ENCODE measurements around the gene HS3ST3A1. TPM values are rescaled to one million over a fixed set of nuclear protein-coding genes. Genes with fewer than 3 reads are reported as not detected.

The HS3ST3A1 gene
- total RNA-seq, 1 donor from 2014 or later = 14.7 TPM

DNA sequence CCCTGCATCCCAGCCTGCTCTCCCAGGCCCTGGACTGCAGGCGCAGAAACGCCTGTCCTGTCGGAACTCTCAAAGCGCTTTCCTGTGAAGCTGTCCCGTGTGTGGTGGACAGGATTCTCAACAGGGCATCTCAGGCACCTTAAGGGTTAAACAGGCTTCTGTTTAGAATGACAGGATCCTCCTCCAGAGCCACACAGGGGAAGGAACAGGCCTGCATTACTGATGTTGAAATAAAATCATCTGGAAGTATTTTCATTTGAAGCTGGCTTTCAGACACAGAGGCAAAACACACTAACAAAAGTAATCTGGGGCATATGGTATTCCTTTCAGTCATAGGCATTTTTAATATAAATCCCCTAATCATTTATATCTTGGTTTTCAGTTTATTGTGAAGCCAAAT is 7.4 kb downstream of the HS3ST3A1 start:
- Mint-ChIP-seq H3K9me3 (no peaks in the 10 kb centered on the region), H3K4me3 (no peak overlapping the region), H3K4me1 (peaks cover 81% of the 10 kb centered on the region), H3K27me3 (ENCODE audit: low read depth) (no peaks in the 10 kb centered on the region), H3K27ac (ENCODE audit: unreplicated experiment) (no peak overlapping the region), H3K36me3 (ENCODE audit: low read depth) (peaks cover 3% of the 10 kb centered on the region)
- DNase-seq (ENCODE audit: low read depth, low spot score) = no peak
- TF ChIP-seq, protein P1, sequence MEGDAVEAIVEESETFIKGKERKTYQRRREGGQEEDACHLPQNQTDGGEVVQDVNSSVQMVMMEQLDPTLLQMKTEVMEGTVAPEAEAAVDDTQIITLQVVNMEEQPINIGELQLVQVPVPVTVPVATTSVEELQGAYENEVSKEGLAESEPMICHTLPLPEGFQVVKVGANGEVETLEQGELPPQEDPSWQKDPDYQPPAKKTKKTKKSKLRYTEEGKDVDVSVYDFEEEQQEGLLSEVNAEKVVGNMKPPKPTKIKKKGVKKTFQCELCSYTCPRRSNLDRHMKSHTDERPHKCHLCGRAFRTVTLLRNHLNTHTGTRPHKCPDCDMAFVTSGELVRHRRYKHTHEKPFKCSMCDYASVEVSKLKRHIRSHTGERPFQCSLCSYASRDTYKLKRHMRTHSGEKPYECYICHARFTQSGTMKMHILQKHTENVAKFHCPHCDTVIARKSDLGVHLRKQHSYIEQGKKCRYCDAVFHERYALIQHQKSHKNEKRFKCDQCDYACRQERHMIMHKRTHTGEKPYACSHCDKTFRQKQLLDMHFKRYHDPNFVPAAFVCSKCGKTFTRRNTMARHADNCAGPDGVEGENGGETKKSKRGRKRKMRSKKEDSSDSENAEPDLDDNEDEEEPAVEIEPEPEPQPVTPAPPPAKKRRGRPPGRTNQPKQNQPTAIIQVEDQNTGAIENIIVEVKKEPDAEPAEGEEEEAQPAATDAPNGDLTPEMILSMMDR (conservative IDR thresholded peaks at IDR 0.05) = no peak

DNA sequence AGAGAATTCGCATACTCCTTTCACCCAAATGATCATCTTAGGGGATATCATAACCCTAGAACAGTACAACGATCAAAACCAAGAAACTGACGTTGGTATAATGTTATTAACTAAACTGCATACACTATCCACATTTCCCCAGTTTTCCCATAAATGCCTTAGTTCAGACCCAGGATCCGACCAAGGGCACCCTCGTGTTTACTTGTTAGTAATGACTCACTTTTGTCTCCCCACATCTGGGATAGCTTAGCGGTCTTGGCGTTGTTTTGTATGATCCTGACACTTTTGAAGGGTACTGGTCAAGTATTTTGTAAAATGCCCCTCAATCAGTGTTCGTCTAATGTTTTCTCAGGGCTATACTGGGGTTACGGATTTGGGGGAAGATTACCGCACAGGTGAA is 8.0 kb downstream of the HS3ST3A1 start:
- no peak overlapping the region for H3K27ac Mint-ChIP-seq (ENCODE audit: unreplicated experiment)
- H3K4me1 Mint-ChIP-seq = peaks cover 76% of the 10 kb centered on the region
- peaks cover 8% of the 10 kb centered on the region for H3K36me3 Mint-ChIP-seq (ENCODE audit: low read depth)
- no peaks in the 10 kb centered on the region for H3K9me3 Mint-ChIP-seq
- DNase-seq (ENCODE audit: low read depth, low spot score) = no peak
- no peaks in the 10 kb centered on the region for H3K27me3 Mint-ChIP-seq (ENCODE audit: low read depth)
- TF ChIP-seq, protein P1 (conservative IDR thresholded peaks at IDR 0.05) = no peak
- no peak overlapping the region for H3K4me3 Mint-ChIP-seq

DNA sequence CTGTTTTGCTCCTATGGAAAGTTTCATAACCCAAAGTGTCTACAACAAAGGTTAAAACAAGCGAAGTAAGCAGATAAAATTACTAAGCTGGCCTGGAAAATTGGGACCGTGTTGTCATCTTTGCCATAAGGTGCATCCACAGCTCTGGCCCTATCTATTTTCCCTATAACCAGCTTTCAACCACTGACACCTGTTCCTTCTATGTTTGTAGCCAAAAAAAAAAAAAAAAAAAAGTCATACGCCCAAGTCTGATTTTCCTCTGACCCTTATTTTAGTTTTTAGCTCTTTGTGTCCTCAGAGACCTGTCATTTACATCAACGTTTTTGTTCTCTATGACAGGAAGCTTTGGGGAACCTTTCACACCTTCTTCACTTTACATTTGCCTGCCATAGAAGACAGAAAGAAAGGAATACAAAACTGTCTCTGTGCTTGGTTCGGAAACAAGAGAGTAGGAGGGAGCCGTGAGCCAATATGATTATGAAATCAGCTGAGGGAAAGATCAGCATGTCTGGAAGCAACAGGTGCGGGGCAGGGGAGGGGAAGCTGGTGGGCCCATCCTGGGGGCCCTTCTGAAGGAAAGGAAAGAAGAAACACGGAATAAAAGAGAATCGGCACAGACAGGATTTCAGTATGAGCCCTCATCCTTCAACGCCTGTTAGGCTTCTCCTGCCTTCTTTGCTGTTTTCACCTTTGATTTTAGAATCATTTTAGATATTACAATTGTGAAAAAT is 8.5 kb downstream of the HS3ST3A1 start:
- no peak overlapping the region for H3K27ac Mint-ChIP-seq (ENCODE audit: unreplicated experiment)
- H3K4me1 Mint-ChIP-seq = peaks cover 70% of the 10 kb centered on the region
- H3K27me3 Mint-ChIP-seq (ENCODE audit: low read depth) = no peaks in the 10 kb centered on the region
- H3K9me3 Mint-ChIP-seq = peaks cover 2% of the 10 kb centered on the region
- no peak for DNase-seq (ENCODE audit: low read depth, low spot score)
- TF ChIP-seq, protein P1 (conservative IDR thresholded peaks at IDR 0.05) = no peak
- H3K36me3 Mint-ChIP-seq (ENCODE audit: low read depth) = peaks cover 10% of the 10 kb centered on the region
- H3K4me3 Mint-ChIP-seq = no peak overlapping the region

DNA sequence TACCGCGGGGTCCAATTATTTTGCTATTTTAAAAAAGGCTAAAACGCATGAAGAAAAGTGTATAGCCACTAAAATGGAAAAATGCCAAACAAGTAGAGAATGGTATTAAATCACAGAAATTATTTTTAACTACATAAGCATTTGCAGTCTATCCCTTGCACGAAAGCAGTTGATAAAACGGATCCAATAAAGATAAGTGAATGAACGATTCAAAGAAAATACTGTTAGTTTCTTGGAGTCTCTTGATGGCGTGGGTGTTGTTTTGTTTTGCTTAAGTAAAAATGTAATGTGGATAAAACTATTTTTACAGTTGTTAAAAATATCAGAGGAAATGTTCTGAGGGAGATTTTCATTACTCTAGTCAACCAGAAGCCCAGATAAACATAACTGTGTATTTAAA is 9.3 kb downstream of the HS3ST3A1 start:
- TF ChIP-seq, protein P1 (conservative IDR thresholded peaks at IDR 0.05) = no peak
- Mint-ChIP-seq H3K27ac (ENCODE audit: unreplicated experiment) (no peak overlapping the region), H3K4me1 (peaks cover 64% of the 10 kb centered on the region), H3K4me3 (no peak overlapping the region), H3K9me3 (peaks cover 4% of the 10 kb centered on the region), H3K36me3 (ENCODE audit: low read depth) (peaks cover 12% of the 10 kb centered on the region), H3K27me3 (ENCODE audit: low read depth) (no peaks in the 10 kb centered on the region)
- DNase-seq (ENCODE audit: low read depth, low spot score) = no peak

DNA sequence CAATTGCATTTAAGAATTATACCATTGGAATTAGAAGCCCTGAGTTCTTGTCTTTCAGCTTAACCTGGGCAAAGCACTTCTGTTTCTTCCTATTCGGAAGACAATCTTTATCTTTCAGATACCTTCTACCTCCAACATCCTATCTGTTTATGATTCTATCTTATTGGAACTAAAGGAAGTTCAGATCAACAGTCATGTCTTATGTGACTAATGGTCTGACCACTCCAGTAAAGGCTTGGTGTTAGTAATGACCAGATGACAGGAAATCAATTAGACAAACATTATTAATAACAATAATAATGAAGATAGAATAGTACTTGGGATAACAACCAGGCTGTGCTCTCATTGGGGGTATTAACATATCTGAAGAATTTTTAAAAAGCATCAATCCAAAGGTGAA is 11.3 kb downstream of the HS3ST3A1 start:
- no peak overlapping the region for H3K27ac Mint-ChIP-seq (ENCODE audit: unreplicated experiment)

More for the DNA sequence above, 11.3 kb downstream of the HS3ST3A1 start:
- Mint-ChIP-seq H3K36me3 (ENCODE audit: low read depth) (peaks cover 15% of the 10 kb centered on the region), H3K4me1 (peaks cover 50% of the 10 kb centered on the region), H3K4me3 (no peak overlapping the region), H3K9me3 (peaks cover 5% of the 10 kb centered on the region), H3K27me3 (ENCODE audit: low read depth) (no peaks in the 10 kb centered on the region)
- DNase-seq (ENCODE audit: low read depth, low spot score) = no peak
- TF ChIP-seq, protein P1 (conservative IDR thresholded peaks at IDR 0.05) = no peak

Measured in neural crest cell (in vitro differentiated cells).